ENCODE results near the gene RPGRIP1L.
A peak's percentile ranks its signal among the peaks of the same experiment; 100 is the strongest.

RPGRIP1L gene

DNA sequence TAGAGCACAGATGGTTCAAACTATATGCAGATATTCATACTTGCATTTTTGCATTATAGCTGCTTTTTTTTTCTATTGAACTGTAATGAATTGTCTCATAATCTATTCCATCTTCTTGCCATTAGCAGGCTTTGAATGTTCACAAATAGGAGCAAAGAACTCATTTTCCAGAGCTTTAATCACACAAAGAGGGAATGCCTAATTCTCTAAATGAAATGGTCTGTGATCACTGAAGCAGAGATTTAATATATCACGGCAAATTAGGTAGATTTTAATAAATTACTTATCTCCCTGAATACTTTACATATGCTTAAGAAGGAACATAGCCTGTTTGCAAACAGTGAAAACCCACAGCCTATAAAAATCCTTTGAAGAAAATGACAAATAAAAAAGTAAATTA, 103.0 kb downstream of the RPGRIP1L start:
- DNase-seq (ENCODE audit: low read depth), result no peak

- peak; percentile 66 for DNase-seq (ENCODE audit: low read depth)
Observed at GRCh38 chr16:53600126-53600525, 103.5 kb downstream of the RPGRIP1L start.

GRCh38 chr16:53599548-53599947, 104.1 kb downstream of the RPGRIP1L start:
- no peak for DNase-seq (ENCODE audit: low read depth)

DNA sequence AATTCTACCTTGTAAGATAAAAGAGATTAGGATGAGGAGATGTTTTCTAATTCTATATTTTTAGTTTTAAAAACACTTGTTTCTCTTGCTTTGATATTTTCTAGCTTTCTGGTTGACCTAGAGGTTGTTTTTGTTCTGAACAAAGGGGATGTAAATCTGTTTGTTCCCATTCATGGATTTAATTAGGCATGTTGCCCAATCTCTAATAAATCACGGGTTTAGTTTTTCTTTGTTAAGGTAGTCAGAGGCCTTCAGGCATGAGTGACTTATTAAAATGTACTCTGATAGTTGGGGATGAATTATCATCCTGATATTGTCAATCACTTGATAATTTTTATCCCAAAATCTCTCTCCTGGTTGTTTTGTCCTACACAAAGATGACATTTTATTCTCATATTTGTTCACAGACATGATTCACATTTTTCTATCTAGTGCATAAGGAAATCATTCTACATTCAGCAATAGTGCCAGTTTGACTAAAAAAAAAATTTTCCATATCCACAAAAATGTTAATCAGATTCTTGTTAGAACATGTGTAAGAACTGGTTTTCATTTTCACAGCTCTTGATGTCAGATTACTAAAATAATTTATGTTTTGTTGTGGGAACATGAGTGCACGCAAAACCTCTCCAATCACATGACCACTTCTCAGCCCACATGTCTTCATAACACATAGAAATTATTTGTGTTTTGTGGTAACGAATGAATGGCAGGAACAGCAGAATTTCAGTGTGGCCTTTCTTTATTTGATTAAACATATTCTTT, 105.0 kb downstream of the RPGRIP1L start:
- peak; percentile 22 for DNase-seq (ENCODE audit: low read depth)

- DNase-seq (ENCODE audit: low read depth), result no peak
Observed at GRCh38 chr16:53597776-53598175, 105.9 kb downstream of the RPGRIP1L start.

DNA sequence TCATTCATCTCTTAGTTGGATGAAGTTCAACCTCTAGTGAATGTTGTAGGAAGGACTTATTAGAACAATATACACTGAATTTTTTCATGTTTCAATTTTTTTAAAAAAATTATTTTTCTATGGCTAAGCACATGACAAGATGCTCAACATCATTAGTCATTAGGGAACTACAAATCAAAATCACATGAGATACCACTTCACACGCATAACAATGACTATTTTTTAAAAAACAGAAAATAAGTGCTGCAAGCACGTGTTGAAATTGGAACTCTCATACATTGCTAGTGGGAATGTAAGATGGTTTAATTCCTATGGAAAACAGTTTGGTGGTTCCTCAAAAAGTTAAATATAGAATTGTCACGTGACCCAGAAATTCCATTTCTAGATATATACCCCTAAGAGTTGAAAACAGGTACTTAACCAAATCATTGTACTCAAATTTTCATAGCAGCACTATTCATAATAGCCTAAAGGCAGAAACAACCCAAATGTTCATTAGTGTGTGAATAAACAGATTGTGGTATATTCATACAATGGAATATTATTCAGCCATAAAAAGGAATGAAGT, 115.5 kb downstream of the RPGRIP1L start:
- DNase-seq (ENCODE audit: low read depth), result no peak

- DNase-seq (ENCODE audit: low read depth), result no peak
Observed at GRCh38 chr16:53583401-53583800, 120.3 kb downstream of the RPGRIP1L start.

DNA sequence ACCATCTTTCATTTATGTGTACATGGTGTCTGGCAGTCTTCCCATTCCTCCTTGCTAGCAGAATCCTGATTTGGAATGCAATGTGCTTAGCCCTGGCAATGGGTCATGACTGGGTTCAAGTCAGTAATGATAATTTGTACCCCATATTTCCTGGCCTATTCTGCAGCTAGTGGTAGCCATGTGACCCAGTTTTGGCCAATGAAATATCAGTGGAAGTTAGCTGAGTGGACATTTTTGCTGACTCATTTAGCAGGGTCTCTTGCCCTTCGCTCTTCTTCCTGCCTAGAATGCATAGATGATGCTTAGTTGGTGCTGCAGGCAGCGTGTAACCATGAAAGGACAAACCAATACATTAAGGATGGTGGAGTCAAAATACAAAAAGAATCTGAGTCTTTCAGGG, 121.9 kb downstream of the RPGRIP1L start:
- DNase-seq (ENCODE audit: low read depth), result no peak

- DNase-seq (ENCODE audit: low read depth), result no peak
Observed at GRCh38 chr16:53580038-53580802, 123.4 kb downstream of the RPGRIP1L start.

GRCh38 chr16:53576904-53577303, 126.8 kb downstream of the RPGRIP1L start:
- DNase-seq (ENCODE audit: low read depth), result no peak

- DNase-seq (ENCODE audit: low read depth), result no peak
Observed at GRCh38 chr16:53576210-53576609, 127.4 kb downstream of the RPGRIP1L start.

DNA sequence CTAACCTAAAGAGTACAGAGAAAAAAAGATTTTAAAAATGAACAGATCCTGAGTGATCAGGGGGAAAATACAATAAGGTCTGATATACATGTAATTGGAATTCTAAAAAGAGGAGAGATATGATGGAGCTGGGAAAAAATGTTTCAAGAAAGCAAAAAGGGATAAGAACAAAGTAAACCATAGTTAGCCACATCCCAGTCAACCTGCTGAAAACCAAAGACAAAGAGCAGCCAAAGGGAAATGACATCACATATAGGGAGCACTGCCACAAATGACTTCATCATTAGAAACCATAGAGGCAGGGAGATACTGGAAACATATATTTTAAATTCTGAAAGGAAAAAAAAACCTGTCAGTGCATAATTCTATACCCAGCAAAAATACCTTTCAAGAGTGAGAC, 131.9 kb downstream of the RPGRIP1L start:
- no peak for DNase-seq (ENCODE audit: low read depth)

DNA sequence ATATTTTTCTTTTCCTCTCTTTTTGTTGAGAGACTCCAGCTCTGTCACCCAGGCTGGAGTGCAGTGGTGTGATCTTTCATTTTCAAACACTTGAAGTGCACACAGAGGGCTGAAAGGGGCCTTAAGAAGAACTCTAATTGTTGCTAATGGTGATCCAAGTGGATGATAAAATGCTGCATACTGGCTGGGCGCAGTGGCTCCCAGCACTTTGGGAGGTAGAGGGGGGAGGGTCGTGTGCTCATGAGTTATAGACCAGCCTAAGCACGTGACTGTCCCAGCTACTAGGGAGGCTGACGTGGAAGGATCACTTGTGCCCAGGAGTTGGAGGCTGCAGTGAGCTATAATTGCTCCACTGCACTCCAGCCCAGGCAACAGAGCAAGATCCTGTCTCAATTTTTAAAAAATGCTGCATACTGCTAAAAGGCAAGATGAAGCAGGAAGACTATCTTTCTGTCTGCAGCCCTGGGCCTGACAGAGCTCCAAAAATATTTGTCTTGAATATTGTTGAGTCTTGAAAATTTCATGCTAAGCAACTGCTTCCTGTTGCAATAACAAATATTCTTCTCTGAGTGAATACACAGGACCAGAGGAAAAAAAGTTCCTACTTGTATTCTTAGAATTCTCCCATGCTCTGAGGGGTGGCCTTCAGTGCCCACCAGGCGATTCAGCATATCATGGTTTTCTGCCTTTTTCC, 137.0 kb downstream of the RPGRIP1L start:
- no peak for DNase-seq (ENCODE audit: low read depth)

GRCh38 chr16:53565296-53565863, 138.3 kb downstream of the RPGRIP1L start:
- DNase-seq (ENCODE audit: low read depth), result no peak

- no peak for DNase-seq (ENCODE audit: low read depth)
Observed at GRCh38 chr16:53563426-53563825, 140.2 kb downstream of the RPGRIP1L start.

DNA sequence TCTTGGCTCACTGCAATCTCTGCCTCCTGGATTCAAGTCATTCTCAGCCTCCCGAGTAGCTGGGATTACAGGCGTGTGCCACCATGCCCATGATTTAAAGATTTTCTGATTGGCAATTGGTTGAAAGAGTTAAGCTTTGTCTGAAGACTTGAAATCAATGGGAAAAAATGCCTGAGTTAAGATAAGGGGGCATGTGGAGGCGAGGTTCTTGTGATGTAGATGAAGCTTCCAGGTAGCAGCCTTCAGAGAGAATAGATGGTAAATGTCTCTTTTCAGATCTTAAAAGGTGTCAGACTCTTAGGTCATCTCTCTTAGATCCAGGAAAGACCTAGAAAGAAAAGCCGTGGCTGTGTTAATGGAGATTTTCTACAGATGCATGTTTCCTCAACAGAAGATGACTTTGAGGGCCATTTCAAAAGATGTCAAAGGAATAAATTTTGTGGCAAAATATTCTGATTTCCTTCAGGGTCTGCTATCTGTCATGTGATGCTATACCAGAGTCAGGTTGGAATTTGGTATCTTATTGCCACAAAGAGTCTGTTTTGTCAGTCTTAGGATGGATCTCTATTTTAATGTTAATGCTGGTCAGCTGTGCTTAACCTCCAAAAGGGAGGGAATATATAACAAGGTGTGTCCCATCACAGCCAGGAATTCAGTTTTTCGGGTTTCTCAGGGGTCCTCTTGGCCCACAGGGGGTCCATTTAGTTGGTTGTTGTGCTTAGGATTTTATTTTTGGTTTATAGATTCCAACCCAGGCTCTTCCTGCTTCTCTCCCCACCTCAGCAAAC, 142.4 kb downstream of the RPGRIP1L start:
- no peak for DNase-seq (ENCODE audit: low read depth)

DNA sequence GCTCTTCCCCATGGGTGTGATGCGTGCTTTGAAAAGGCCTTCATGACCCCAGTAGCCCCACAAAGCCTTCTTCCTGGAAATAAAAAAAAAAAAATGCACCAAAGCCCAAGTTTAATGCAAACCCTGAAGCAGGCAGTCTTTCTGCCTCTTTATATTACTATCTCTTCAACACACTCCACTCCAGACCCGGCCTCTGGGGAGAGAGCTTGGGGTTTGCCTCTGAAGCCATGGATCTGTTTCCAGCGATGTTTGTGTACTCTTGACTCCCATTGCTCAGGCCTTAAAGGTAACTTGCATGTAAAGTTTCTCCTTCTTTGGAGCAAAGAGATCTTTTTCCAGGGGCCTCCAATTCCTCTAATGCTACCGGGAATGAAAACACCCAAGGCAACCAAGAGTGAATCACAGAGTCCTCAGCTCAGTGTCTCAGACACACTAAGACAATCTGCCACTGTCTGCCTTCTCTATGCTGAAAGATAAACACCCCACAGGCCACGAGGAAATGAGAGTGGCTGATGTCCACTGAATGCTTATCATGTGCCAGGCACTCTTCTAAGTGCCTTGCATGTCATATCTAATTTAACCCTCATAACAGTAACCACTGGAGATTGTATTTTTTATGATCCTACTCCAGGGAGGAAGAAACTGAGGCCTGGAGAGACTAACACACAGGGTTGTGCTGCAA, 144.2 kb downstream of the RPGRIP1L start:
- no peak for DNase-seq (ENCODE audit: low read depth)

- DNase-seq (ENCODE audit: low read depth), result no peak
Observed at GRCh38 chr16:53558710-53559109, 144.9 kb downstream of the RPGRIP1L start.

GRCh38 chr16:53556521-53556920, 147.1 kb downstream of the RPGRIP1L start:
- no peak for DNase-seq (ENCODE audit: low read depth)

GRCh38 chr16:53549970-53550690, 153.5 kb downstream of the RPGRIP1L start:
- DNase-seq (ENCODE audit: low read depth), result peak; percentile 85
